Spleen (tissue), 11 donors: ENCODE results near the gene GABPB1. TPM values are rescaled to one million over a fixed set of nuclear protein-coding genes. Genes with fewer than 3 reads are reported as not detected.

Source experiments
- DNase-seq: peaks from one replicate; pipeline ENCODE4 v3.0.0-alpha.2; 2020
- H3K27ac ChIP-seq, 8 donors: fragments of 200-600 bp; sonication (generic) in 7 of 8; 1 replicate in 4 of 8; 2 replicates in 4 of 8; pipeline versions ENCODE4 v1.5.0 to v1.8.0; 2016 to 2021; ENCODE audit warnings: inconsistent platforms in 4 of 8, mild to moderate bottlenecking in 4 of 8, moderate library complexity in 1 of 8
- H3K27me3 ChIP-seq, 7 donors: fragments of 200-600 bp; sonication (generic) in 6 of 7; replicated peaks in 1 of 7; 1 replicate in 4 of 7; 2 replicates in 3 of 7; pipeline versions ENCODE4 v1.5.0 to v1.8.0; 2016 to 2021; ENCODE audit warnings: inconsistent platforms in 3 of 7, mild to moderate bottlenecking in 1 of 7
- H3K36me3 ChIP-seq, 6 donors: fragments of 200-600 bp; sonication (generic) in 5 of 6; 1 replicate in 4 of 6; 2 replicates in 2 of 6; pipeline versions ENCODE4 v1.5.0 to v1.8.0; 2016 to 2021; ENCODE audit warnings: inconsistent platforms in 2 of 6
- H3K4me1 ChIP-seq, 6 donors: fragments of 200-600 bp; sonication (generic) in 5 of 6; 1 replicate in 3 of 6; 2 replicates in 3 of 6; pipeline versions ENCODE4 v1.5.0 to v1.8.0; 2016 to 2021; ENCODE audit warnings: inconsistent platforms in 3 of 6
- H3K4me3 ChIP-seq, 8 donors: fragments of 200-600 bp; sonication (generic) in 7 of 8; 1 replicate in 4 of 8; 2 replicates in 4 of 8; pipeline versions ENCODE4 v1.5.0 to v1.8.0; 2016 to 2021; ENCODE audit warnings: inconsistent platforms in 4 of 8, mild to moderate bottlenecking in 4 of 8, moderate library complexity in 2 of 8
- H3K9me3 ChIP-seq, 8 donors: fragments of 200-600 bp; sonication (generic) in 7 of 8; 1 replicate in 4 of 8; 2 replicates in 4 of 8; pipeline versions ENCODE4 v1.5.0 to v1.8.0; 2016 to 2021; ENCODE audit warnings: inconsistent platforms in 4 of 8
- POLR2A ChIP-seq, 3 donors: fragments of 450-650 bp; IDR thresholded peaks; one replicate each; pipeline ENCODE4 v1.5.1; 2017; ENCODE audit warnings: antibody characterized with exemption in 3 of 3, mild to moderate bottlenecking in 1 of 3
- POLR2AphosphoS5 ChIP-seq, 3 donors: sonication (generic); formaldehyde crosslinking; IDR thresholded peaks; one replicate each; pipeline ENCODE4 v1.5.1; 2017; ENCODE audit warnings: antibody characterized with exemption in 3 of 3
- WGBS, 5 donors: extraction: QIAGEN DNeasy Blood & Tissue Kit in 3 of 5; methylation state at CpG; one replicate each; pipeline versions ENCODE4 v1.1.5 to v1.1.7; 2013 to 2018; 5-methylcytosine and 5-hydroxymethylcytosine counted together
- intact Hi-C: fragments of 100-400 bp; cut with DNase I; formaldehyde crosslinking; loops from one replicate; pipeline ENCODE4 v1.15.0; 2023; ENCODE audit warnings: low total_unique reads
- polyA plus RNA-seq, 3 donors: library from polyadenylated mRNA; stranded (reverse); fragments of 200-250 nt; gene quantifications; one replicate each; pipeline ENCODE4 v1.2.1, GENCODE V29; 2013
- total RNA-seq, 7 donors: library from RNA; depleted of rRNA in 3 of 7; stranded (reverse); fragments of >200 nt in 3 of 7; fragmentation: NEBNext Ultra II Directional in 4 of 7; extraction: Animal tissue kit (Norgen Biotek cat#: 25700) in 4 of 7; gene quantifications; one replicate each; pipeline versions ENCODE4 v1.1.0 to v1.2.1, GENCODE V29; 2016 to 2021
- TF ChIP-seq, protein P1 (sequence below), 11 experiments: fragments of 200-600 bp in 7 of 11; fragments of 450-650 bp in 4 of 11; sonication (generic) in 4 of 11; IDR thresholded peaks in 8 of 11; conservative IDR thresholded peaks in 3 of 11; 1 replicate in 7 of 11; 2 replicates in 4 of 11; pipeline versions ENCODE4 v1.4.0 to v1.8.0; 2016 to 2021; ENCODE audit warnings: antibody characterized with exemption in 11 of 11, inconsistent platforms in 4 of 11, mild to moderate bottlenecking in 1 of 11
- donor health status: healthy with polysubstance abuse.
- donor health status: DM: no; HTN: no; CAD: no; lungs with moderate emphysema.
- donor health status: DM: no; HTN: no; CAD: no.
- donor health status: Bipolar disorder and iron deficiency.
- donor health status: healthy.
- donor health status: DM: no; HTN: no; CAD: no.
- donor health status: DM: yes; HTN: yes; CAD: no.

The GABPB1 gene
- total and polyA plus RNA-seq, 10 donors = 7.7 to 36.9 (median 21.8) TPM

DNA sequence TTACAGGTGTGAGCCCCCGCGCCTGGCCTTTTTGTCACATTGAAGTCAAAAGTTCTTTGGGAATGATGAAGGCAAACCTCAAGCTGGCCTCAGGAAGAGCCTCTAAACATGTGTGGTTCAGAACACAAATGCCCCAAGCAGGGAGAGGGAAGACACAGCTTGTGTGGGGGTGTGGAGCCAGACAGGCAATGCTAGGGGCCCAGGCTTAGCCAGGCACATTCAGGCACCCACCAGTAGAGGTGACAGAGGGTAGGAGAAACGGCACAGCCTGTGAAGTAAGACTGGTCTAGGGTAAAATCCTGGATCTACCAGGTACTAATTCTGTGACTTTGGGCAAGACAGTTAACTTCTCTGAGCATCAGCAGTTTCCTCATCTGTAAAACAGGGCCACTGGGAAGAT is 93.0 kb downstream of the GABPB1 start:
- 85 to 97% (median 91%) methylated on average over 3 of the region's 3 CpGs for WGBS, 5 donors
- Histone ChIP-seq H3K4me1 (peaks cover 0 to 53% (median 14%) of the 10 kb centered on the region in 6 donors), H3K4me3 (no peak overlapping the region), H3K27ac (peak overlapping the region in 2 of 8 donors; percentile 3 to 38), H3K27me3 (peaks cover 0 to 6% (median 0%) of the 10 kb centered on the region in 7 donors), H3K9me3 (no peaks in the 10 kb centered on the region), H3K36me3 (no peaks in the 10 kb centered on the region)
- intact Hi-C loops = no loop called here
- DNase-seq = no peak
- TF ChIP-seq POLR2A (IDR thresholded peaks at IDR 0.05) = no peak
- TF ChIP-seq, protein P1, sequence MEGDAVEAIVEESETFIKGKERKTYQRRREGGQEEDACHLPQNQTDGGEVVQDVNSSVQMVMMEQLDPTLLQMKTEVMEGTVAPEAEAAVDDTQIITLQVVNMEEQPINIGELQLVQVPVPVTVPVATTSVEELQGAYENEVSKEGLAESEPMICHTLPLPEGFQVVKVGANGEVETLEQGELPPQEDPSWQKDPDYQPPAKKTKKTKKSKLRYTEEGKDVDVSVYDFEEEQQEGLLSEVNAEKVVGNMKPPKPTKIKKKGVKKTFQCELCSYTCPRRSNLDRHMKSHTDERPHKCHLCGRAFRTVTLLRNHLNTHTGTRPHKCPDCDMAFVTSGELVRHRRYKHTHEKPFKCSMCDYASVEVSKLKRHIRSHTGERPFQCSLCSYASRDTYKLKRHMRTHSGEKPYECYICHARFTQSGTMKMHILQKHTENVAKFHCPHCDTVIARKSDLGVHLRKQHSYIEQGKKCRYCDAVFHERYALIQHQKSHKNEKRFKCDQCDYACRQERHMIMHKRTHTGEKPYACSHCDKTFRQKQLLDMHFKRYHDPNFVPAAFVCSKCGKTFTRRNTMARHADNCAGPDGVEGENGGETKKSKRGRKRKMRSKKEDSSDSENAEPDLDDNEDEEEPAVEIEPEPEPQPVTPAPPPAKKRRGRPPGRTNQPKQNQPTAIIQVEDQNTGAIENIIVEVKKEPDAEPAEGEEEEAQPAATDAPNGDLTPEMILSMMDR (IDR thresholded peaks at IDR 0.05 in 8 of 11, conservative IDR thresholded peaks at IDR 0.05 in 3 of 11) = no peak
- TF ChIP-seq POLR2AphosphoS5 (IDR thresholded peaks at IDR 0.05) = no peak

DNA sequence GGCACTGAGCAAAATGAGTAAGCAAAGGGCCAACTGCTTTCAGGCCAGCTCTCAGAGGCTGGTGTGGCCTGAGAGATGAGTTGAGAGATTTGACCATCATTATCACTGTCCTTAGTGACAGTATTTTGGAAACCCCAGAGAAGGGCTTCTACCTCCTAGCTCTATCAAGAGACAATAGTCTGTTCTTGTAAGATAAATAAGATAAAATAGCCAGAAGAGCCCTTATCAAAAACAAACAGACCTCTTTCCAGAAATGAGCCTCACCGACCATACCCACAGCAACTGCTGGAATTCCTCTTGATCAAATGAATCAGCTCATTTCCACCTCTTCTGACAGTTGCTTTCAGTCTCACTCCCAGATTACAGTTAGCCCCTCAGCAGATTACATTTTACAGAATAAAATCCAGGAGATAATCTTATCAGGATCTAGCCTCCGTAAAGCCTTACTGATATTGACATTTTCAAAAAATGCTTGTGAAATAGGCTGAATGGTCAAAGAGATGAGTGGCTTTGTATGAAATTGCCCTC is 94.0 kb downstream of the GABPB1 start:
- Histone ChIP-seq H3K27ac (no peak overlapping the region), H3K9me3 (no peaks in the 10 kb centered on the region), H3K4me3 (no peak overlapping the region), H3K4me1 (peaks cover 0 to 53% (median 14%) of the 10 kb centered on the region in 6 donors), H3K27me3 (peaks cover 0 to 6% (median 0%) of the 10 kb centered on the region in 7 donors), H3K36me3 (no peaks in the 10 kb centered on the region)
- no peak for DNase-seq
- TF ChIP-seq, protein P1 (IDR thresholded peaks at IDR 0.05 in 8 of 11, conservative IDR thresholded peaks at IDR 0.05 in 3 of 11) = no peak
- whole genome bisulfite sequencing, 5 donors = 49 to 75% (median 63%) methylated on average over 2 of the region's 2 CpGs
- intact Hi-C loops = no loop called here

DNA sequence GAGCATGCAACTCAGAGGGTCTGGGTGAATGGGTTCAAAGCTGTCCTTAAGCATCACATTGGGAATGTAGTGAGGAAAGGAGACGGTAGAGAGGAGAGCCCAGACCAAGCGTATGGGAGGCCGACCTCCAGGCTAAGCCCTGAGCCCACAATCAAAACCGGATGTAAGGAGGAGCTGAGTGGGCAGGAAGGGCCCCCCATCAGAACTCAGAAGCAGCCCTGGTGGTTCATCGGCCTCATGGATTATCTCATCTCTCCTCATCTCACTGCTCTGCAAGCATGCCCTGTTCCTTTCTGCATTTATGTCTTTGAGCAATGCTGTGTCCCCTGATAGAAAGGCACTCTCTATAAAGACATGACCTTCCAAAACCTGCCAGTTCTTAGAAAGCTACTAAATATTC is 95.7 kb downstream of the GABPB1 start:
- Histone ChIP-seq H3K27me3 (no peaks in the 10 kb centered on the region), H3K9me3 (no peaks in the 10 kb centered on the region), H3K4me1 (peaks cover 0 to 53% (median 14%) of the 10 kb centered on the region in 6 donors), H3K4me3 (no peak overlapping the region), H3K27ac (peak overlapping the region in 1 of 8 donors; percentile 70), H3K36me3 (no peaks in the 10 kb centered on the region)
- intact Hi-C loops = no loop called here
- WGBS, 5 donors = 57 to 79% (median 69%) methylated on average over 5 of the region's 5 CpGs
- TF ChIP-seq POLR2A (IDR thresholded peaks at IDR 0.05) (no peak), POLR2AphosphoS5 (IDR thresholded peaks at IDR 0.05) (no peak)
- DNase-seq = no peak

DNA sequence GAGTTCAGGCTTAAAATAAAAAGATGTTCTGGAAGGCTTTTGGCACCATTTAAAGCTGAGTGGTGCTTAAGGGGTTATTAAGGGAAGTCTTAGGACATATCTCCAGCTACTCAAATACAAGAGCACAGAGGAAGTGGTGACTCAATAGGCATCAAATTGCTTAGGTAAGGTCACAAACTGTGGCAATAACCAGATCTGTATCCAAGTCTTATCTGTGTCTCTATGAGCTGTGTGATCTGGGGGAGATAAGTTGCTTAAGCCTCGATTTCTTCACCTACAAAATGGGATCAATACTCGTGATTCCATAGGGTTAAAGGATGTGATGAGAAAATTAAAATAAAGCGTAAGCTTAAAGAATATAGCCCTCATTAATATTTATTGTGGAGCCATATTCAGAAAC is 97.1 kb downstream of the GABPB1 start:
- intact Hi-C loops = no loop called here
- peaks cover 0 to 48% (median 12%) of the 10 kb centered on the region in 6 donors for H3K4me1 ChIP-seq
- no peaks in the 10 kb centered on the region for H3K27me3 ChIP-seq
- DNase-seq = no peak
- no peaks in the 10 kb centered on the region for H3K9me3 ChIP-seq
- peak overlapping the region in 6 of 8 donors; percentile 4 to 70 (median 24) for H3K27ac ChIP-seq
- 57 to 87% (median 73%) methylated on average over 3 of the region's 3 CpGs for WGBS, 5 donors
- no peaks in the 10 kb centered on the region for H3K36me3 ChIP-seq
- TF ChIP-seq POLR2AphosphoS5 (IDR thresholded peaks at IDR 0.05) = no peak
- no peak overlapping the region for H3K4me3 ChIP-seq

DNA sequence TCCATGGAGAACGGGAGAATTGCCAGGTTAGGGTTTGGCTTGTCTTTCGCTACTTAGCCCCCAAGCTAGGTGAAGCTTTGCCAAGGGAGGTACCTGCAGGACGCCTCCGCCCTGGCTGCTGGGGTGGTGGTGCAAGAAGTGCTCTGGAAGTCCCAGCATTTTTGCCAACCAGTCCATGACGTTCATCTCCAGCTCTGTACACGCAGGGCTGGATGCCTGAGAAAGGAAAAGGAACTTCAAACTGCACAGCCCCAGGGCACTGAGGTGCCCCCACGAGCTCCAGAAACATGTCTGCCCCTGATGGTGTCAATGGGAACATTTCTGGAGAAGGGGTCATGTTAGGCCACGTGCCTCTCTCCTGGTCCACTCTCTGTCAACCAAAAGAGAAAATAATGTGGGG is 97.7 kb downstream of the GABPB1 start:
- intact Hi-C loops = no loop called here
- peak overlapping the region in 3 of 8 donors; percentile 33 to 70 (median 36) for H3K27ac ChIP-seq
- WGBS, 5 donors = 80 to 91% (median 84%) methylated on average over 6 to 8 of the region's 8 CpGs
- H3K4me1 ChIP-seq = peaks cover 0 to 42% (median 7%) of the 10 kb centered on the region in 6 donors
- no peaks in the 10 kb centered on the region for H3K27me3 ChIP-seq
- no peak overlapping the region for H3K4me3 ChIP-seq
- DNase-seq = no peak
- H3K36me3 ChIP-seq = no peaks in the 10 kb centered on the region
- H3K9me3 ChIP-seq = no peaks in the 10 kb centered on the region
- TF ChIP-seq POLR2AphosphoS5 (IDR thresholded peaks at IDR 0.05) = no peak
- TF ChIP-seq, protein P1 (IDR thresholded peaks at IDR 0.05 in 8 of 11, conservative IDR thresholded peaks at IDR 0.05 in 3 of 11) = no peak
